MM.1S (cell line): ENCODE data around the gene TBC1D32.
"Not testable (repeated sequence)": the region's sequence is repeated elsewhere in the genome, so short reads cannot be mapped to it uniquely, and the experiment has no call there.

Source experiments
- EZH2 ChIP-seq: fragments of 300-600 bp; sonication (generic); optimal IDR thresholded peaks from 2 replicates; pipeline ENCODE3; 2017; ENCODE audit warnings: low read depth, mild to moderate bottlenecking, antibody characterized with exemption, low read length, mixed read lengths
- EZH2phosphoT487 ChIP-seq: fragments of 300-600 bp; sonication (generic); IDR thresholded peaks from 2 replicates; pipeline ENCODE4 v1.6.1; 2018; ENCODE audit warnings: antibody characterized with exemption, low read length
- TF ChIP-seq, protein P1 (sequence below): fragments of 300-600 bp; sonication (generic); IDR thresholded peaks from 2 replicates; pipeline ENCODE4 v1.5.1; 2016; ENCODE audit warnings: antibody characterized with exemption, low read length, mixed read lengths

DNA sequence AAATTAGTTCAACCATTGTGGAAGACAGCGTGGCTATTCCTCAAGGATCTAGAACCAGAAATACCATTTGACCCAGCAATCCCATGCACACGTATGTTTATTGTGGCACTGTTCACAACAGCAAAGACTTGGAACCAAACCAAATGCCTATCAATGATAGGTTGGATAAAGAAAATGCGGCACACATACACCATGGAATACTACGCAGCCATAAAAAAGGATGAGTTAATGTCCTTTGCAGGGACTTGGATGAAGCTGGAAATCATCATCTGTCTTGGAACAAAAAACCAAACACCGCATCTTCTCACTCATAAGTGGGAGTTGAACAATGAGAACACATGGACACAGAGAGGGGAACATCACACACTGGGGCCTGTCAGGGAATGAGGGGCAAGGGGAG, 22.5 kb downstream of the TBC1D32 start:
- TF ChIP-seq, protein P1, sequence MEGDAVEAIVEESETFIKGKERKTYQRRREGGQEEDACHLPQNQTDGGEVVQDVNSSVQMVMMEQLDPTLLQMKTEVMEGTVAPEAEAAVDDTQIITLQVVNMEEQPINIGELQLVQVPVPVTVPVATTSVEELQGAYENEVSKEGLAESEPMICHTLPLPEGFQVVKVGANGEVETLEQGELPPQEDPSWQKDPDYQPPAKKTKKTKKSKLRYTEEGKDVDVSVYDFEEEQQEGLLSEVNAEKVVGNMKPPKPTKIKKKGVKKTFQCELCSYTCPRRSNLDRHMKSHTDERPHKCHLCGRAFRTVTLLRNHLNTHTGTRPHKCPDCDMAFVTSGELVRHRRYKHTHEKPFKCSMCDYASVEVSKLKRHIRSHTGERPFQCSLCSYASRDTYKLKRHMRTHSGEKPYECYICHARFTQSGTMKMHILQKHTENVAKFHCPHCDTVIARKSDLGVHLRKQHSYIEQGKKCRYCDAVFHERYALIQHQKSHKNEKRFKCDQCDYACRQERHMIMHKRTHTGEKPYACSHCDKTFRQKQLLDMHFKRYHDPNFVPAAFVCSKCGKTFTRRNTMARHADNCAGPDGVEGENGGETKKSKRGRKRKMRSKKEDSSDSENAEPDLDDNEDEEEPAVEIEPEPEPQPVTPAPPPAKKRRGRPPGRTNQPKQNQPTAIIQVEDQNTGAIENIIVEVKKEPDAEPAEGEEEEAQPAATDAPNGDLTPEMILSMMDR: not testable (repeated sequence)
- TF ChIP-seq EZH2, EZH2phosphoT487: not testable (repeated sequence)
